Activated T-cell treated with anti-CD3 and anti-CD28 coated beads for 4 hours (primary cell): ENCODE measurements around the gene KCNQ1.

Experiments
- DNase-seq: peaks from one replicate; pipeline ENCODE4 v3.0.0-alpha.2; 2020

The KCNQ1 gene

GRCh38 chr11:2573240-2574042 lies 128.6 kb downstream of the KCNQ1 start:
- DNase-seq, result no peak

GRCh38 chr11:2574043-2574552 lies 129.3 kb downstream of the KCNQ1 start:
- no peak for DNase-seq

GRCh38 chr11:2574553-2575535 lies 130.0 kb downstream of the KCNQ1 start:
- DNase-seq, result no peak

GRCh38 chr11:2575591-2576051 lies 130.8 kb downstream of the KCNQ1 start:
- no peak for DNase-seq

DNA sequence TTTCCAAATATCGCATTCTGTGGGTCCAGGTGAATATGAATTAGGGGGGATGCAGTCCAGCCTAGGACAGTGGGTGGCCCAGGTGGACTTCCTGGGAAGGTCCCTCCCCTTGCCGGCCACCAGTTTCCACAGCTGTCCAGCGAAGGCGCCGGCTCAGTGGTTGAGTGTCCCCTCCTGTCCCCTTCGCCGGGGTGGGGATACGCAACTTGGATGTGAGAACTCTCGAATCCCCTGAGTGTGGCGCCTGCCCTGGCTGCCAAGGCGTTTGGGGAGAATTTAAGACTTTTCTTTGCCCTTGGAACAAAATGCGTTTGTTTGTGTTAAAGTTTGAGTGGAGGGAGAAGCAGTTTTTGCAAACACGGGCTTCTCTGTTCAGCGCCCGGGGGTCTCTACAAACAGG lies 131.3 kb downstream of the KCNQ1 start:
- no peak for DNase-seq

DNA sequence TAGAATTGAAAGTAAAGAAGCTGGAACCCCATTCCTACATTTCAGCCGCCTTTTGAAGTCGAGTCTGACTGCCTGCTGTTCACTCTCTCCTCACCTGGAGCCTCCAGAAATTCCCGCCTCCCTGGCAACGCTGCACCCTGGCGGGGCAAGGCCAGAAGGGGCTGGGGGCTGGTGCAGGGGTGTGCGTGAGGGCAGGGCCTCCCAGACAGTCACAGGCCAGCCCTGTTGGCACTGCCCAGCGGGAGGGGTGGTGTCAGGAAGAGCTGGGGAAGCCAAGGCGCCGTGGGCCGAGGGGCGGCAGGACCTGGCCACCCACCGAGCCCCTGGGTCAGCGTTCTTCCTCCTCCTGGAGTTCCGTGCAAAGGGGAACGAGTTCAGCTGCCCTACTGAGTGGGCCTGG lies 131.7 kb downstream of the KCNQ1 start:
- no peak for DNase-seq

GRCh38 chr11:2577031-2577990 lies 132.5 kb downstream of the KCNQ1 start:
- no peak for DNase-seq

DNA sequence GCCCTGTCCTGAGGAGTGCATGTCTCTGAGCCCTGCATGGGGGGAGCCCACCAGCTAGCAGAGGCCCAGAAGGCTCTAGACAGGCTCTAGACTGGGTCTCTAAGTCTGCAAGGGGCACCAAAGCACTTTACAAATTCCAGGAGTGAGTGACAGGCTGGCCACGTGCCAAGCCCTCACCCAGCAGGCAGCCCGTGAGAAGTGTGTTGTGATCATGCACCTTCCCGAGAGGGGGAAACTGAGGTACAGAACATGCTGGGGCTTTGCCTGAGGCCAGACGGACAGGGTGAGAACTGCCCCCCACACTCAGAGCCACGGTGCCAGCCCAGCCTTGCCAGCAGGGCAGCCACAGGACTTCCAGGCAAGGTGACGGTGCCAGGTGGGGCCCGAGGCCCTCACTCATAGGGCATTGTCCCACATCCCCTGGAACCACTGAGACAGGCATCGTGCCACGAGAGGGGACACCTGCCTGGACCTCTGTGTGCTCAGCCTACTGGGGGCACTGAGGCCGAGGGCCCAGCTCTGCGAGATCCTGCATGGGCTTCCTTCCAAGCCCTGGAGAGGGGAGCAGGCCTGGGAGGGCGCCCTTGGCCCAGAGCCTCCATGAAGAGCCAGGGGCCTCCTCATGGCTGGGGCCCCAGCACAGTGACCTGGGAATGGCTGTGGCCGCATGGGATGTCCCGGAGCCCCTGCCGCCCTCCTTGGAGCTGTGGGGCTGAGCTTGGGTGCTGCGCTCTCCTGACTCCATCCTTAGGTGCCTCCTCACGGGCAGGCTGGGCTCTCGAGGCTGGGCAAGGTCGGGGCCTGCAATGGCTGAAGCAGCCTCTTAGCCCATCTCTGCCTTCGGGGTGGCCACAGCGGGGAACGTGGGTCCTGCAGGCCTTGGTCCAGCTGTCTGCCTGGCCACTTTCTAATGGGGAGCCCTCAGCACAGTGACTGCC lies 133.5 kb downstream of the KCNQ1 start:
- DNase-seq, result no peak

GRCh38 chr11:2578929-2579270 lies 134.1 kb downstream of the KCNQ1 start:
- DNase-seq, result no peak

DNA sequence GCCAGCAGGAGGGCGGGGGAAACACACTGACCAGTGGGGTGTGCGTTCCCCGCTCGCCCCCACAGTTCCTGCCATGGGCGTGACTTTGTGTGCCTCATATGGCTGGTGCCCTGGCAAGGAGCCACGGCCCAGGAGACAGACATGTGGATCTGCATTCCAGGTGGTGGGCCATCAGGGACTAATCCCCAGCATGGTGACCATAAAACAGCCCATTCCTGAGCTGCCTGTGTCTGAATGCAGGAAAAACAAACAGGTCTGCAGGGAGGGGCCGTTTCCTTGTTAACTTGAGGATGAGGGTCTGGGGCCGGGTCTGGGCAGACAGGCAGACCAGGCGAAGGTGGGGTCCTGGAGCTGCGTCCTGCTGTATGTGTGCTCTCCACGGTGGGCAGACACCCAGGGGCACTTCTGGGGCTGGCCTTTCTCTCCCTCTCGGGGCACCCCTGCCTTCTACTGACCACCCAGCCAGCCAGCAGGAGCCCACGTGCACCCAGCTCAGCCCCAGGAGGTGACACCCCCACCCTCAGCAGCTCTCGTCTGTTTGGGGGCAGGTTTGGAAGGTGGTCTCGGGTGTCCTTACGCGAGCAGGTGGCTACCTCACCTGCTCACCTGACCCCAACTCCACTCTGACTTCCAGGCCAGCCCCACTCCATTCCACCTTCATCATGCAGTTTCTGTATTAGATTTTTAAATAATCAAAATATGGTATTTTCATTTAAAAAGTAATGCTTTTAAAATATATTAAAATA lies 134.7 kb downstream of the KCNQ1 start:
- DNase-seq, result no peak

DNA sequence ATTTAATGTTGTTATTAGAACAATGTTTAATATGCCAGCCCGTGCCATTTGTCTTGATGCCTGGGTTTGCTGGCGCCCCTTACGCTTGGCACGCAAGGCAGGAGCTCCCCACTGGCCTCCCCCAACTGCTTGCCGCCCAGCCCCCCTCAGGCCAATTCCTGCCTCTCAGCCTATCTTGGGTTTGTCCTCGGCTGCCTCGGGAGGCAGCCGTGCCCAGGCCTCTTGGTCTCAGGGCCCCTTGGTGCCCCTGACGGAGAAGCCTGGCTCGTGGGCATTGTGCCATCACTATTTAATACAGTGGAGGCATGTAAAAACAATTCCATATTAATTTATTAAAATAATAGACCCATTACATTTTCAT lies 135.2 kb downstream of the KCNQ1 start:
- DNase-seq, result no peak

GRCh38 chr11:2580571-2581001 lies 135.8 kb downstream of the KCNQ1 start:
- DNase-seq, result no peak

DNA sequence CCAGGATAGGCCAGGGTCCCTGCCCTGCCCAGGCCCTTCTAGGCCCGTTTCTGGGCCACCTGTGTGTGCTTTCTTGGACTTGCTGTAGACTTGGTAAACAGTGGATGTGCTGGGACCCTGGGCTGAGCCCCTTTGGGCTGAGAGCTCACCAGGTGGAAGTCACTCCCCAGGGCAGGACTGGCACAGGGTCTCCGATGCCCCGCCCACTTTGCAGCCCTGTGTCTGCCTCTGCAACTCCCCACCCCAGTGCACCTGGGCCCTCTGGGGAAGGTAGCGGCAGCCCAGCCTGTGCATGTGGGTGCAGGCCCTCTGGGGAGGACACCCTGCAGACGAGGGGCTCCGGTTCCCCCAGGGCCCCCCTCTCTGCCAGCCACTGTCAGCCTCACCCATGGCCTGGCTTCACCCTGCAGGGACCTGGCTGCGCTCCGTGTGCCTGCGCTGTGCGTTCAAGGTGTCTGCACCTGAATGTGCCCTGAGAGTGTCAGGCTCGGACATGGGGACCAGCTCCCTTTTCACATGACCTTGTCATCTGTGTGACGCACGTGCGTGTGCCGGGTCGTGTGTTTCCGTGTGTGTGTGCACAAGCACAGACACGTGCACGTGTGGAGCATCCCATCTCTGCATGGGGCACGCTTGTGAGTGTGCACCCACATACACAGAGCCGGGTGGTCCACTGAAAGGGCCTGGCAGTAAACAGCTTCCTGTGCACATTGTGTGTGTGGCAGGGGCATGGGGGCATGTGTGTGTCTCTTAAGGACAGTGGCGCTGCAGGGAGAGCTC lies 136.5 kb downstream of the KCNQ1 start:
- no peak for DNase-seq

GRCh38 chr11:2581931-2582350 lies 137.1 kb downstream of the KCNQ1 start:
- DNase-seq, result no peak

GRCh38 chr11:2582351-2582945 lies 137.6 kb downstream of the KCNQ1 start:
- no peak for DNase-seq

GRCh38 chr11:2582946-2583604 lies 138.3 kb downstream of the KCNQ1 start:
- no peak for DNase-seq

- no peak for DNase-seq
These were observed 138.8 kb downstream of the KCNQ1 start for GRCh38 chr11:2583605-2583958.

GRCh38 chr11:2584434-2584811 lies 139.6 kb downstream of the KCNQ1 start:
- no peak for DNase-seq
